H7 (cell line): ENCODE data around the gene KLHDC4. TPM values are rescaled to one million over a fixed set of nuclear protein-coding genes. Genes with fewer than 3 reads are reported as not detected.
A peak's percentile ranks its signal among the peaks of the same experiment; 100 is the strongest.
"Not testable (repeated sequence)": the region's sequence is repeated elsewhere in the genome, so short reads cannot be mapped to it uniquely, and the experiment has no call there.

ENCODE experiments used
- DNase-seq: peaks from one replicate; pipeline ENCODE4 v3.0.0; 2012
- H3K27me3 ChIP-seq: 2 replicates; pipeline ENCODE4 v1.6.0; 2011; ENCODE audit warnings: mild to moderate bottlenecking, low read length; ENCODE audit not compliant: control insufficient read depth, insufficient read depth
- H3K36me3 ChIP-seq: replicated peaks from 2 replicates; pipeline ENCODE4 v1.5.1; 2011; ENCODE audit warnings: low read length; ENCODE audit not compliant: control insufficient read depth, insufficient read depth
- H3K4me3 ChIP-seq: 2 replicates; pipeline ENCODE4 v1.5.1; 2011; ENCODE audit warnings: low read depth, mild to moderate bottlenecking, control low read depth, low read length, moderate library complexity; ENCODE audit not compliant: insufficient read depth
- total RNA-seq: library from RNA; depleted of rRNA; stranded (reverse); fragments of >200 nt; shearing (Covaris generic); gene quantifications from 2 replicates; pipeline ENCODE4 v1.2.3, GENCODE V29; 2014

Gene KLHDC4
- total RNA-seq, 1 experiment from 2014 or later, result 32.4 TPM

DNA sequence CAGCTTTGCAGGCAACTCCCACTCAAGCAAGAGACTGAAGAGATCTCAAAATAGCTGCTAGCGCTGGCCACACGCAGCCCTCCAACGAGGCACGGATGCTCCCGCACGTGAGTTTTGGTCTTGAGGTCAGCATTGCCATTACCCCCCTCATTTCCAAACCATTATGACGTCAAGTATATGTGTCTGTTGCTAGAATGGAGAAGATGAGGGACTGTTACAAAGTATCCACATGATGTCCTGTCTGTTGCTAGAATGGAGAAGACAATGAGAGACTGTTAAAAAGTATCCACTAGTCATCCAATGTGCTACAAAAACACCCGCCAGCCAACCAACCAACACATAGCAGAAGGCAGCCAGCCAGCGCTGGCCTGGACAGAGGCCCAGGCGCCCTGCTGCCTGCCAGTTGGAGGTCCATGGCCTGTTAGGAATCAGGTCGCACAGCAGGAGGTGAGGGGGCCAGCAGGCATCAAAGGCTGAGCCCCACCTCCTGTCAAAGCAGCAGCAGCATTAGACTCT is 24.8 kb downstream of the KLHDC4 start:
- Histone ChIP-seq H3K27me3 (no peaks in the 10 kb centered on the region), H3K36me3 (peaks cover 22% of the 10 kb centered on the region), H3K4me3 (no peak overlapping the region)
- DNase-seq, result no peak

DNA sequence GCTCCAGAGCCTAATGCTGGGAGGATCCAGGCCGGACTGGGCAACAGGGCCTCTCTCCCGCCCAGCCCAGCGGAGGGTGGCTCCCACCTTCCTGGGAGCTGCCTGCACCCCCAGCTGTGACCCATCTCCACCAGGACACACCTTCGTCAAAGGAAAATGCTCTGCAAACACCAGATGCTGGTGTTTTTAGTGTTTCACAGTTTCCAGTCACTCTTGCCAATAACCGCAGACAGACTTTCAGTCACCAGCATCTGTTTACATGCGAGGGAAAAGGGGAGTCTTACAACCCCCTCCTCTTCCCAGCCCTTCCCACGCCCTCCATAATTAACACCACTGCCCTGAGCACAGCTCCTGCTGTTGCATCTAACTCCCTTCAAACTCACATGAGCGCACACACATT is 25.3 kb downstream of the KLHDC4 start:
- H3K36me3 ChIP-seq, result peaks cover 18% of the 10 kb centered on the region
- no peaks in the 10 kb centered on the region for H3K27me3 ChIP-seq
- no peak overlapping the region for H3K4me3 ChIP-seq
- DNase-seq, result no peak

- peaks cover 16% of the 10 kb centered on the region for H3K36me3 ChIP-seq
- no peak overlapping the region for H3K4me3 ChIP-seq
- H3K27me3 ChIP-seq, result no peaks in the 10 kb centered on the region
- no peak for DNase-seq
Observed at GRCh38 chr16:87739801-87740200, 26.0 kb downstream of the KLHDC4 start.

- Histone ChIP-seq H3K36me3 (peaks cover 11% of the 10 kb centered on the region), H3K4me3 (no peak overlapping the region), H3K27me3 (no peaks in the 10 kb centered on the region)
- DNase-seq, result no peak
Observed at GRCh38 chr16:87736008-87736382, 29.8 kb downstream of the KLHDC4 start.

DNA sequence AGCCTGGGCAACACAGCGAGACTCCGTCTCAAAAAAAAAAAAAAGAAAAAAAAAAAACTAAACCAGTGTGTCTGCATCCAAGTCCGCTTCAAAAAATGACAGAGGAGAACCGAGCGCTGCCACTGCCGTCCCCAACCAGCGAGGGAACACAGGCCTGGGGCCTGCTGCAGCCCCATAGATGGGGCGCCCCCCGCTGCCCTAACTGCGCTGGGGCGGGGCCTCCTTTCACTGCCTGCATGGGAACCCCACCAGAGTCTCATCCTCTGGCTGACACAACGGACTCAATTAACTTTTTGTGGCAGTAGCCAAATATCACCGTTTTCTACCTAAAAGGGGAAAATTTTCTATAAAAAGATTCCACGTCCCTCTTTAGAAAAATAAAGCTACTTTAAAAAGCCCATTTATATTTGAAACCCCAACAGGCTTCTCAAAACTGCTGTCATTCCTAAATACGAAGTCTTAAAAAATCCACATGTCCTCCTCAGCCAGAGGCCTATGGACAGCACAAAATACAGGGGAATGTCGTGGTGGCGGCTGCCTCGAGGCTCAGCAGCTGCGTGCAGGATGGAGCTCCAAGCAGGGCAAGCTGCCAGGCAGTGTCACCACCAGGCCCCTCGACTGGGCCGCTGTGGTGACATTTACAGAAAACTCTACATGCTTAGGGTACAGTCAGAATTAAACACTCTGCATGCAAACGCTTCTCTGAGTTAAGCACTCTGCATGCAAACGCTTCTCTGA is 30.3 kb downstream of the KLHDC4 start:
- H3K36me3 ChIP-seq, result peaks cover 7% of the 10 kb centered on the region
- DNase-seq, result peak; percentile 77
- no peaks in the 10 kb centered on the region for H3K27me3 ChIP-seq
- no peak overlapping the region for H3K4me3 ChIP-seq

GRCh38 chr16:87734644-87735043 is 31.1 kb downstream of the KLHDC4 start:
- Histone ChIP-seq H3K36me3 (peaks cover 7% of the 10 kb centered on the region), H3K4me3 (no peak overlapping the region), H3K27me3 (no peaks in the 10 kb centered on the region)
- DNase-seq, result peak; percentile 77

GRCh38 chr16:87733190-87733589 is 32.6 kb downstream of the KLHDC4 start:
- Histone ChIP-seq H3K27me3 (no peaks in the 10 kb centered on the region), H3K4me3 (no peak overlapping the region), H3K36me3 (peaks cover 13% of the 10 kb centered on the region)
- no peak for DNase-seq

GRCh38 chr16:87731607-87732006 is 34.2 kb downstream of the KLHDC4 start:
- DNase-seq, result no peak
- Histone ChIP-seq H3K4me3 (no peak overlapping the region), H3K27me3 (no peaks in the 10 kb centered on the region), H3K36me3 (peaks cover 10% of the 10 kb centered on the region)

DNA sequence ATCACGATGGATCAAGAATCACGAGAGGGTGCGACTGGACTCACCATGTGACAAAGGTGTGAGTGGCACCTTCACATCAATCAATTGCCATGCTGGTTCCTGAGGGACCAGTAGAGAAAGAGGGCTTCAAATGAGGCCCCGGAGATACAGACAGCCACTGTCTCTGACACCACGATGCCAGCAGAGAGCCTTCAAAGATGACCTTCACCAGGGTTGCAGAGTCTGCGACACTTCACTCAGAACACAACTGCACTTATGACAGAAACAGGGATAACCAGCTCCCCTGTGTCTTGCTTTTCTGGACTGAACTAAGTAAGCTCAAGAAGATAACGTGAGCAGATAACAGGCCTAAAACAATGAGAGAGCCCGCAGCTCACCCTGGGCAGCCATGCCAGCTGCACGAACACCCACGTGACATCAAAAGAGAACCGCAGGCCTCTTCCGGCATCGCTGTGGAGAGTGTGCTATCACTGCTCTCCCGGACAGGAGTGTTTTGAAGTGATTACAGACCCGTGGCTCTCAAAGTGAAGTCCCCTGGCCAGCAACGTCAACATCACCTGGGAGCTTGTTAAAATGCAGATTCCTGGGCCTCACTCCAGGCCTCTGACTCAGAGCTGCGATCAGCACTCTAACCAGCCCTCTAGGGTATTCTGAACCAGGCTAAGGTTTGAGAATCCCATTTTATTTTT is 36.4 kb downstream of the KLHDC4 start:
- Histone ChIP-seq H3K27me3 (no peaks in the 10 kb centered on the region), H3K36me3 (peaks cover 9% of the 10 kb centered on the region), H3K4me3 (no peak overlapping the region)
- DNase-seq, result no peak

DNA sequence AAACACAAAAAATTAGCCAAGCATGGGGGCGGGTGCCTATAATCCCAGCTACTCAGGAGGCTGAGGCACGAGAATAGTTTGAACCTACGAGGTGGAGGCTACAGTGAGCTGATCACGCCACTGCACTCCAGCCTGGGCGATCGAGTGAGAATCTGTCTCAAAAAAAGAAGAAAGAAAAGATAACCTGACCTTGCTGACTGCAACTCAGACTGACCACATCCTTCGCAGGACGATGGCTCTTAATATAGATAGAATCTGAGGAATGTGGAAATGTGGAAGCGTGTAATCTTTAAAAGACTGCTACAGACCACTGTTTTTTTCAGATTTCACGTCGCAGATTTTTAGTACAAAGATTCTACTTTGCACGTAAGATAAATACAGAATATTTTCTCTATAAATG is 37.8 kb downstream of the KLHDC4 start:
- DNase-seq, result no peak
- no peaks in the 10 kb centered on the region for H3K27me3 ChIP-seq
- no peak overlapping the region for H3K4me3 ChIP-seq
- H3K36me3 ChIP-seq, result peaks cover 10% of the 10 kb centered on the region

DNA sequence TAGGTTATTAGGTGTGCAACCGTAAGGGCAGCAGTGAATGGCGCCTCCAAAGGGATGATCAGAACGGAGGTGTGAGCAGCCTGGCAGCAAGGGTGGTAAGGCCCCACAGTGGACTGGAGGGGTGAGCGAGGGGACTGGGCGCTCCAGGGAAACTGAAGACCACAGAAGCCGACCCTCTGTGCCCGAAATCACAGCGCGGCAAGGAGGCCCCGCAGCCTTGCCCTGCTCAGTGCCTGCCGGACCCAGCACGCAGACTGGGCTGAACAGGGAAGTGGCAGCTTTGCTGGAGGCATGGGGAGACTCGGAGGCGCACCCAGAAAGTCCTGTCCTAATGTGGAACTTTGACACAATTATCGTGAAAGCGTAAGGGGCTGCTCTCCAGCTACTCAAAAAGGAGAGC is 38.4 kb downstream of the KLHDC4 start:
- no peak for DNase-seq
- no peak overlapping the region for H3K4me3 ChIP-seq
- no peaks in the 10 kb centered on the region for H3K27me3 ChIP-seq
- peaks cover 10% of the 10 kb centered on the region for H3K36me3 ChIP-seq

DNA sequence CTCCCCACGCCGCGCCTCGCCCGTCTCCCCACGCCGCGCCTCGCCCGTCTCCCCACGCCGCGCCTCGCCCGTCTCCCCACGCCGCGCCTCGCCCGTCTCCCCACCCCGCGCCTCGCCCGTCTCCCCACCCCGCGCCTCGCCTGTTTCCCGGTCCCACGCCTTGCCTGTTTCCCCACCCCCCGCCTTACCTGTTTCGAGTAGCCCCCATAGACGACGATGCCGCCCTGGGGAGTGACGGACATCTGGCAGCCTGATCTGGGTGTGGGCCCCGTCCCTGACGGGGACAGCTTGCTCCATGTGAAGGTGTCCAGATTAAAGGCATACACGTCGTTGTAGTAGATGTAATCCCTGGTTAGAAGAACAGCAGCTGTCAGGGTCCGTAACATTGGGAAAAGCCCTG is 39.2 kb downstream of the KLHDC4 start:
- not testable (repeated sequence) for H3K27me3 ChIP-seq, DNase-seq, H3K4me3 ChIP-seq
- peaks cover 10% of the 10 kb centered on the region for H3K36me3 ChIP-seq

GRCh38 chr16:87725596-87726235 is 40.1 kb downstream of the KLHDC4 start:
- Histone ChIP-seq H3K36me3 (peaks cover 10% of the 10 kb centered on the region), H3K4me3 (no peak overlapping the region), H3K27me3 (no peaks in the 10 kb centered on the region)
- no peak for DNase-seq

DNA sequence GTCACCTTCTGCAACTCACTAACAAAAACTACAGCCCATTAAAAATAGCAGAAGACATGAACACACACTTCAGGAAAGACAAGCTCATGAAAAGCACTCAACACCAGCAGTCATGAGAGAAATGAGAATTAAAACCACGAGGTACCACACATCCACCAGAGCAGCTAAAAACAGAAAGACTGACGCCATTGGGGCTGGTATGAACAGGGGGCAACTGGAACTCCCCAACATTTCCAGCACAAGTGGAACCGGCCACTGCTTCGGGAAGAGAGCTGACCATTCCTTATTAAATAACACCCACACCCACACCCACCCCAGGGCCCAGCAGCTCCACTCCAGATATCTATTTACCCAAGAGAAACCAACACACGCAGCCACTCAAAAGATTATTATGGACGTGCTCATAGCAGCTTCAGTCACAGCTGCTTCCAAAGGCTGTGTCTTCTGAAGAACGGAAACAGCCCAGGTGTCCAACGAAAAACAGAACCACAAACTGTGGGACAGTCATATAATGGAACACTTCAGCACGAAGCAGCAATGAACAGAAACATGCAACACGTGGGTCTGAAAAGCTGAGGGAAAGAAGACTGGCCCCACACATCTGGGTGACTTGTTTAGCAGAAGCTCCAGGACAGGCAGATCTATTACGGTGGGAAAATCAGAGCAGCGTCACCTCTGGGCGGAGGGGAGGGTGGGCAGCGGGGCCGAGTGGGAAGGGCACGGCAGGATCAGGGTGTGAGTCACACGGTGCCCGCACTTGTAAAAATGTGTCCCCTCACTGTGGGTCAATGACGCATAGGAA is 41.1 kb downstream of the KLHDC4 start:
- H3K36me3 ChIP-seq, result peaks cover 7% of the 10 kb centered on the region
- DNase-seq, result no peak
- H3K27me3 ChIP-seq, result no peaks in the 10 kb centered on the region
- H3K4me3 ChIP-seq, result no peak overlapping the region
